ENCODE measurements around the gene PALLD. TPM values are rescaled to one million over a fixed set of nuclear protein-coding genes. Genes with fewer than 3 reads are reported as not detected.

PALLD gene
- total RNA-seq, 1 donor from 2014 or later = 239 TPM

DNA sequence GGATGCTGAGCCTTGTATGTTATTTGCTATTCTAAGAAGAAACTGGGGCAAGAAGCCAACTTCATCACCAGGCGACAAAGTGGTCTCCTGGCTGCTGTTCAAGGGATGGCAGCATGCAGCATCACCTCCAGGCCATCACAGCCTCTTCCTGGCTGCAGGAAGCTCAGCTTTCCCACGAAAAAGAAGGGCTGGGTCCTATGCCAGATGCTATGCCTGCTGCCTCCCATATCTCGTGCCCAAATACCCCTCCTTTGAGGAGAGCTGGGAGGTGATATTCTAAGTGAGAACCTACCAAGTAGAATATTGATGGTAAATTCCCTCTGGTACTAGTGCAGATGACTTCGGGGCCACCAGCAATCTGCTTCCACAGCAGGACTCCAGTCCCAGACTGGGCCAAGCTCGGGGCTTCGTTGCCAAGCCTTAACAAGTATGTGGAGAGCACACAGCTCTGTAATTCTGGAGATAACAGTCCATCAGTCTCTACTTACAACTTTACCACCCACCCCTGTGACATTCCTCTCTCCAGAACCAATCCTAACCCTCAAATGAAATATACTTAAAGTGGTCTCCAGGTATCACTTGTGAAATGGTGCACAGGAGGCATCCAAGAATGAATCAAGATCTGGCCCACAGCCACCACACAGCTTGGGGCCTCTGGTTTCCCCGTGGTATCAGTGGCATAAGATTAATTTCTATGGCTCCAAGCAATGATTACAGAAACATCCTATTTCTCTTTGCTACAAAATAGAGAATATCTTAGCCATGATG is 149.3 kb downstream of the PALLD start:
- no peak for DNase-seq (ENCODE audit: low spot score)

DNA sequence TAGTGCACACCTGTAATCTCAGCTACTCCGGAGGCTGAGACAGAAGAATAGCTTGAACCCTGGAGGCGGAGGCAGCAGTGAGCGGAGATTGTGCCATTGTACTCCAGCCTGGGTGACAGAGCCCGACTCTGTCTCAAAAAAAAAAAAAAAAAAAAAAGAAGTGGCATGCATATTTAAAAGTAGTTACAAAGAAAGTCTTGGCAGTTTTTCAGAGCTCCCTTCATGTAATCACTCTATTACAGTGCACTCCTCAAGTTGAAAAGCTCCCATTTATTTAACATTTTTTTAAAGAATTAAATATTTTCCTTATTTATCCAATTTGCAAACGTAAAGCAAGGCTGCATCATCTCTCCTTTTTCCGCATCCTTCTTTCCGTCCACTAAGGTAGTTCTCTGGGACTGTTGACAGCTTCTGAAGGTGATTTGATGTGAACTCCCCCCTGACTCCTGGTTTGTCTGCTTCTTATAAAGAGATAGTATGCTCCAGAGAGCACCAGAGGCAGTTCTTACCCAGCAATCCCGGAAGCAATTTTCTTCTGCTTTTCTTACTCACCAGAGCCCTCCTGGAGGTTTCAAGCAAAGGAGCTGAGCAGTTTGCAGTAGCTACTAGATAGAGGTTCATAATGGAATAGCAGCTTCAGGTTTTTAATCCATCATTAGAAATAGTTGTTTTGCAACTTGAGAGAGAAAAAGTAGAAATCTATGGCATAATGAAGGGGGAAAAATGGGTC is 151.0 kb downstream of the PALLD start:
- DNase-seq (ENCODE audit: low spot score) = no peak

DNA sequence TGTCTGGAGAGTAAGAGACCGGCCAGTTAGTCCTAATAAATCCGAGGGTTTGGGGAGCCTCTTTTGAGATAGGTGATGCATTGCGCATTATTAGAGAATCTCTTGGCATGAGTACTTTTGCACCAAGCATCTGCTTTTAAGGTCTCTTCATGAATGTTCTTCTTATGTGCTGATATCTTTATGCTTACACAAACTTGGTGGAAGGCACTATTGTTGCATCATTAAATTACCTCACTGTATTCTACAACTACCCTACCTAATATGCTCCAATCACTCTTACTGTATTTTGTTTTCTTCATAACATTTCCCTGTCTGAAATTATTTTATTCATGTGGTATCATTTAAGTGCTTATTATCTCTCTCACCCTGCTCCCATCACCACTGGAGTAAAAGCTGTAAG is 151.6 kb downstream of the PALLD start:
- no peak for DNase-seq (ENCODE audit: low spot score)

DNA sequence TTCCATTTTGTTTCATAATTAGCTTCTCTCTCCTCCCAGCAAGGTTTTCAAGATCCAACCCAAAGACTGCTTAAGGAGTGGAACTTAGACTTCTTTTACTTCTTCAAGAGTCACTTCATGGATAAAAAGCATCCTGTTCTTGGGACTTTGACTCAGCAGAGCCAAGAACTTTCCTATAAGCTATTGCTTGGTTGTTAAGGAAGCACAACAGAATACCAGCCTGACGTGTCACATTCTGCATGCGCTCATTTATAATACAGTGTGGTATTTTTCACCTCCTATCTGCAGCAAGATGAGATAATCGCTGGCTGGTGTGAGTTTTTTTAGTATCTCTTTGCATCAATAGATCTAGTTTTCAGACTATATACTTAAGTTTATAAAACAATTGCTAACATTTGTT is 152.1 kb downstream of the PALLD start:
- no peak for DNase-seq (ENCODE audit: low spot score)

DNA sequence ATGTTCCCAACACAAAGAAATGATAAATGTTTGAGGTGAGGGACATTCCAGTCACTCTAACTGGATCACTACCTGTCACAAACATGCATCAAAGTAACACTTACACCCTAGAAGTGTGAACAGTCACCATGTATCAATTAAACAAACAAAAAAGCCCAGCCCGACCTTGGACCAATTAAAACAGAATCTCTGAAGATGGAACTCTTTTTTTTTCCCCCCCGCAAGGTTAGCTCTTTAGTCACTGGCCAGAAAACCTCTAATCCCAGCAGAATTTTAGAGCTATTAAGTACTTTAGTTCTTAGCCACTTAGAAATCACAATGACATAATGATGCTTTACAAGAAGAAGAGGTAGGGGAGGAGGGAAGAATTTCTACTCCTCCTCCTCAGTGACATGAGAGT is 154.5 kb downstream of the PALLD start:
- DNase-seq (ENCODE audit: low spot score) = no peak

DNA sequence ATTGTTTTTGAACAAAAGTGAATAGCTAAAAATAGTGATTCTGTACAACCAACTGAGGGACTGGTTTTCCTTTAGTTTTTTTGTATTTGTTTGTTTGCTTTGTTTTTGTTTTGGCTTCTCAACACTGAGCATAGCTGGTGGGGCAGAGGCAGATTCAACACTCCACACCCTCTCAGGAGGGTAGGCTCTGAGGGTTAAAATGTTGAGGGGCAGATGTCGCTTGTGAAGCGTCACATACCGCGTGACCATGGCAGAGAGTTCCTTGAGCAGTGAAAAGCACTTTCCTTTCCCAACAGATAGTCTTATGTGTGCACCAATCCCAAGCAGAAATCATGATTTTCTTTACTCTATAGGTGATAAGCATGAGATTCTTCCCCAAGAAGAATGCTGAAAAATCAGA is 155.0 kb downstream of the PALLD start:
- no peak for DNase-seq (ENCODE audit: low spot score)

DNA sequence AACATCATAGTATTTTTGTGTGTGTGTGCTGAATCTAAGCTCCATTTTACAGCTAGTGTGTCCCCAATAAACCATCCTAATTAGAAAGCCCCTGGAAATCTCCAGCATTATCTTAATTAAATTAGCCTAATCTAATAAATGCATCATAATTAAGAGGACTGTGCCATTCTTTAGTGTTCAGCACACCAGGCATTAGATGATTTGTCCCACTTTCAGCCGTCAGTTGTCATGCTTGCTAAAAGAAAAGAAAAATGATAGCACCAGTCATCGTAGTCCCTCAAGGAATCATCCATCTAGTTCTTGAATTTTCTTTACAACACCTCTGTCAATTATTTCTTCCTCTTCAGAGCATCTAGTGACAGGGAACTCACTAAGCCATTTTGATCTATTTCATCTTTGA is 155.9 kb downstream of the PALLD start:
- DNase-seq (ENCODE audit: low spot score) = no peak

DNA sequence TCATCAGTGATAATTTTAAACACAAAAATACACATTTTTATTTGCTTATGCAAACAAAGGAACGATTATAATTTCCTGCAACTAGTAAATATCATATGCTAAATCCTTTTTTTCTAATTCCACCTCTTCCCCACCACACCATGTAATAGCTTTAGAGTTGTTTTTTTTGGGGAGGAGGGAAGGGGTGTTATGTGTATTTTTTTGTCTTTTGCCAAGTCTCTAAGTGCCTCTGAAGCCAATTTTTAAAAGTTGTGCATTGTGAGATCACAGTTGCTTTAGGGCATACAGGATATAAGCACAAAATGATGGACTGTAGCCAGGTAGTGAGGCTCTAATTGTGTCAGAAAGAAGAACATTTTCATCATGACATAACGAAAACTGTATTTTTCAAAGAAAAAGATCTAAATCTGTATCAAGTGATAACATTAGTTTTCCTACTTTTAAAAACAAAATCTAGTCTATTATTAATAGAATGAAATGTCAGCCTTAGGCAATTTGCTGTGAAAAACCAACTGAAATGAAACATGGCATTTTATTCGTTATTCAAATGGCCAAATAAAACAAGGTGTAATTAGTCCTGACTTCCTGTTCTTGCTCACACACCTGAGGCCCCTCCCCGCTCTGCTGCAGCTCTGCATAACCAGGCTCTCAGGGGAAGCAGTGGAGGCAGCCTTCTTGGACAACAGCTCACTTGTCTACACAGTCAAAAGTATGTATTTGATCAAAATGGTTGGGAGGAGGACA is 157.4 kb downstream of the PALLD start:
- DNase-seq (ENCODE audit: low spot score) = no peak

DNA sequence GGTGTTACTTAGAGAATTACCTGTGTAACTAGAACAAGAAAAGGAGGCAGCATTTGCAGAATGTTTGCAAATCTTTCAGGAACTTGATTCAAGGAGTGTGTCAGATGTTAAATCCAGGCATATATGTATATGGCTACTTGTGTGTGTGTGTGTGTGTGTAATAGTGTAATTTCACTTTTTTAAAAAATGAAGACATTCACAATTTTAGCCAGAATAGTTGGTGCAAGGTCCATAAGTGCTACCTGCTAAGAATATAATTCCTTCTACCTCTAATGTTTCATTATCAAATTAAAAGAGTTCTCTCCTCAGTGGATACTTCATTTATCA is 158.0 kb downstream of the PALLD start:
- no peak for DNase-seq (ENCODE audit: low spot score)

DNA sequence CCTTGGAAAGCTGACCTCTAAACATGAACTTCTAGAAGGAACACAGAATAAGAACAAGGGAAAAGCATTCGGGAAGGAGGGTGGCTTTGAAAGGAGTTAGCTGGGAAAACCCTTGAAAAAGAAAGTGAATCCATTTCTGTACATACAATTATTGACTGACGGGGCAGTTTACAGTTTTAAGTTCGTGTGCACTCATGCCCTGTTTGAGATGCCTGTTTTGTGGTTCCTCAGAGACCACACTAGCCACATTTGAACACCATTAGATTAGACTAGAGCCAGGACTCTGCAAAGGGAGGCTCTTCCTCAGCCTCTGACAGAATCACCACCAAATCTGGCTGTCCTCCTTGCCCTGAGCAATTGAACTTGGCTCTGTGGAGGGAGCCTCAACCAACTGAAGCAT is 158.3 kb downstream of the PALLD start:
- no peak for DNase-seq (ENCODE audit: low spot score)

DNA sequence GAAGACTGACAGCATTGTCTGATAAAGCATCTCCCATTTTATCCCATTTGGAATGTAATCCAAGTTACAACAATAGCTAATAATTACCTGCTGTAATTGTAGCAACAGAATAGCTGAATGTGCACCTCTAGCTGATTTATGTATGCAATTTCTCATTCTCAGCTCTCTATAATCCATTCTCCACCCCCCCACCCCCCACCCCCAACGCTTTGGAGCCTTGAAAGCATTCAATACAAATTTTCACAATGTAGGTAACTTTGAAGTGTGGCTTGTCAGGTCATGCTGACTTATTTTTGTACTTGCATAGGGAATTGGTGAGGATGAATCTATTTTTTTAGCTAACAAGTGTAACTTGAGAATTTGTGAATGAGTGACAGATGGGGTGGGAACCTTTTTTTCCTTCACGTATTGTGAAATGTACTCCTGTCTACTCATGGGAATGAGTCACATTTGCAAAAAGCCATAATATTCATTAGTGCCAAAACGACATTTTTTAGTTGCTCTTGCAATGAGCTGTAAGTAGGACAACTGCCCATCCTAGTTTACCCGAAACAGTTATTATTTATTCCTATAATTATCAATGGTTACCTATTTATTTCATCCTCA is 159.3 kb downstream of the PALLD start:
- no peak for DNase-seq (ENCODE audit: low spot score)

DNA sequence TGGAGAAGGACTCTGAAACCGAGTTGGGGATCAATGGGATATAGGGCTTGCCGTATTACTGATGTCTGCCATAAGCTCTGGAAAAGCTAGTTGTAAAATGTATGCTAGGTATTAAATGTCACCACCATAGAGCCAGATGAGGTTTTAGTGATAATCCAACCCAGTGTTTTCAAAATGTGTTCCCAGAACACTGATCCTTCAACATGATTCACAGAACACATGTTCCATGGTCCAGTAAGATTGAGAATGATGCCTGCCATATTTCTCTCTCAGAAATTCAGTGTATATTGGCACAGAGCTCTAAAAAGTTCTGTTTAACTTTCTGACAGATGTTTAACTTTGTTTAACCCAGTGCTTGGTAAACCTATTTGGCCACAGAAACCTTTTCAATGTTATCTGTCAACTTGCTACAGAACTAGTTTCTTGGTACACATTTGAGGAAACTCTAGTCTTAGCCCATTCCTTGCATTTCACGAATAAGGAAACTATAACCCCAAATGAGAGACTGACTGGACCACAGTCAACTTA is 160.2 kb downstream of the PALLD start:
- DNase-seq (ENCODE audit: low spot score) = no peak

DNA sequence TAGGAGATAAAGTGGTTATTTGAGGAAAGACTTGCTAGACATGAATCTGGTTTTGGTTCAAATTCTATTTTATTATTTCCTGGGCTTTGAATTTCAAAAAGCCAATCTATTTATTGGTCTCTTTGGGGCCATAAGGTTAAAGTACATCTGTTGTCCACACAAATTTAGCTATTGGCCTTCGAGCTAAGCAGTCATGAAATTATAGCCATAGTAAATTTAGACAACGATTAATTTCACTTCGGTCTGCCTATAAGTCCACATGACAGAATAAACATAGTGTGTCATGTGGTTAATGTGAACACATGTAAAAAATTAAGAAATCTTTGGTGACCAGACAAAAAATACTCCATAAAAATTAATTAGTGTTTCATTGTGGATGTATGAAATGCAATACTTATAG is 161.9 kb downstream of the PALLD start:
- no peak for DNase-seq (ENCODE audit: low spot score)

DNA sequence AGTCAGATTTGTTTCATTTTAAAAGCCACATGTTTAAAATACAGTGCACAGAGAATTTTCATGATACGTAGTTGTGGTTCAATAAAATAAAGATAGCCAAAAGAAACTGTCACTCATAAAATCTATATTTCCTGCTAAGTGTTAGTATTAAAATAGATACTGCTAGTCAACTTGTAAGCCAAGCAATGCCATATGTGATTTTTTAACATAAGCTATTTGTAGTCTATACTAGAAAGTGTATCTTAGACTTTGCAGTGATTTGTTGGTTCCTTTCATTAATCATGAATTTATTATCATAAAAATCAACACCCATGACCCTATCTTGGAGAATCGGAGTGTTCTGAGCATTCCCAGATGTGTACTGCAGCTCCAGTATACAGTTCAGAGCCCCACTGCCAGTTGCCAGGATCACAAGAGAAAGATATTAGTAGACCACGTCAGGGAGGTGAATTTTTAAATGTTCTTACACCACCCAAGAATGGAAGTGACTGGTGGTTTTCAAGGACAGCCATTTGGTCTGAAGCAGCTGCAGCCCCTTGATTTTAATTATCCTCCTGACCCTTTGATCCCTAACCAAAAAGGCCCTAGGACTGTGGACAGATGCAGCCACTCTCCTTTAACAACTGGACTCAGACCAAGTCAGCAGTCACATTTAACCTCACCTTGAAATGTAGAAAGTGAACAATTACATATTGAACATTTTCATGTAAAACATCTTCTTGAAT is 163.1 kb downstream of the PALLD start:
- DNase-seq (ENCODE audit: low spot score) = no peak

DNA sequence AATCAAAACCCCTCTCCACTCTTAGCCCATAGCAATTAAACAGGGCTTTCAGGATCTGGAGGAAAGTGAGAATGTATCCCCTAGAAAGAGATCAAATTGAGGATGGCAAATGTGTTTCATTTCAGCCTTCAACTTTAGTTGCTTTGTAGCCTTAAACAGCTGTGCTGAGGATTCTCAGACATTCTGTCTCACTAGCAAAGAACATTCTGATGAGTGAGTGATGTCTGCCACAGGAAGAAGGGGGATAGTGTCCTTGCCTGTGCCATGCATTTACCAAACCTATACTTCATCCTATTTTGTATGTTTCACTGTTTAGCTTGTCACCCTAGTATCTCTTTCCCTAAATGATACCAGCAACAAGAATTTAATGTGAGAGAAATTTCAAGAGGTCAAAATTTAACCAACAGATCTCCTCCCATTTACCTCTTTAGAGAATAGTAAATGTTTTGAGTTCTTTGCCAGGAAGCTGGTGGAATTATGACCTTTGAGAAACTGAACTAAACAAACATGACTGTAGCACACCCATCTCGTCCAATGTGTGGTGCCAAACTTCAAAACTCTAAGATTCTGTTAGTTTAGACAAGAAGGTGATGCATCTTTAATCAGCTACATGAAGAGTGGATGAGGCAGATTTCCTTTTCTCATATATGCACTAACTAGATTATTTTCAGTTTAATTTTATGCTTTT is 165.6 kb downstream of the PALLD start:
- DNase-seq (ENCODE audit: low spot score) = no peak

DNA sequence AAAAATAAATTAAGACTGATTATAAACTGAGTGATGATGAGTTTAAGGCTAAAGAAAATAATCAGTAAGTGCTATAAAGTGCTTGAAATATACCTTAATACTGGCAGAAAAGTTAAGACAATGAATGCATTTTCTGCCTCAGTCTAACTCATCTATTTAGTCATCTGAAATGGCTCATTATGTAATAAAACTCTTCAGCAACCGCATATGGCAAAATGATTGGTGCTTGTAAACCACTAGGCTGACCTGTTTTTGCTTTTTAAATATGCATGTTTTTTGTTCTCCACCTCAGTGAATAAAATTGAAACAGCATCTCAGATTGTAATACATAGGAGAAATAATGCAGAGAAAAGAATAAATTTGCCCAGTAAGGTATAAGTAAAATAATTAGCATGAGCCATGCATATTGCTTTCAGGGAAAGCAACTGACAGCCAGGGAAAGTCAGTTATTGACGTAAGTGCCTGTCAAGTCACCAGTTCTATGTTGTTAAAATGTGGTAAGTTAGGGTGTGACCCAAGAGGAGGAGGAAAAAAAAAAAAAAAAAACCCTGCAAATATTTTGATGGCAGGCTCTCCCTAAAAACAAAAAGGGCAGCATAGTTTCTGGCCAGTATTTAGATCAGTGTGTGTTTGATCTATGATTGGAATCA is 167.5 kb downstream of the PALLD start:
- no peak for DNase-seq (ENCODE audit: low spot score)

DNA sequence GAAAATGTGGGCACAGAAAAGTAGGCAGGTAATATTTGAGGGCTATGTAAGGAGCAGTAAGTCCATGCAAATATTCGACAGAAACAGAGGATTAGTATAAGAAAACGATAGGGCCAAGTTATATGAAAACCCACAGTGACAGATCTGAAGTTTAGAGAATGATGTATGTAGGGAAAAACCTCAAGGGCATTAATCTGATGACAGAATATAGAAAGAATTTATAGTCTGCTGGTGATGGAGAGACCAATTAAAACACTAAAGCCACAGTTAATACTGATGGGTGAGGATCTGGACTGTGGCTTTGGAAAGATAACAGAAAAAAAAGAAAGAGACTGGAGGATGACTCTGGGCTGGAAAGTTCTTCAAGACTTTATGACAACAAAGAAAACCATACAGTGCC is 169.7 kb downstream of the PALLD start:
- DNase-seq (ENCODE audit: low spot score) = no peak

DNA sequence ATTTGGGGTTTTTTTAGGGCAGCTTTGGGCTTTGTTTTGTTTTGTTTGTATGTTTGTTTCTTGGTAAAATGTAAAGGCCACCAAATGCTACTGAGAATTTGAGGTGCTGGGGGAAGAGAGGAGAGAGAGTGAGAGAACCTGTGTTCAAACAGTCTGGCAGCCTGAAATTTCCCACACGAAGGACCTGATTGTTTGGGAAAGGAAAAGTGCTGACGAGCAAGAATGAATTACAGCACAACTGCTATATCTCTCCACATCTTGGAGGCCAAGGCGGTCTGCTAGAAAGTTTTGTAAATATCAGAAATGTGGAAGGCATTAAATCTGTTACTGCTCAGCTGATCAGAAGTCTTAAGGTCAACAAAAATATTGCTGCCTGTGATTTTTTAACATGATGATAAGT is 170.5 kb downstream of the PALLD start:
- no peak for DNase-seq (ENCODE audit: low spot score)

DNA sequence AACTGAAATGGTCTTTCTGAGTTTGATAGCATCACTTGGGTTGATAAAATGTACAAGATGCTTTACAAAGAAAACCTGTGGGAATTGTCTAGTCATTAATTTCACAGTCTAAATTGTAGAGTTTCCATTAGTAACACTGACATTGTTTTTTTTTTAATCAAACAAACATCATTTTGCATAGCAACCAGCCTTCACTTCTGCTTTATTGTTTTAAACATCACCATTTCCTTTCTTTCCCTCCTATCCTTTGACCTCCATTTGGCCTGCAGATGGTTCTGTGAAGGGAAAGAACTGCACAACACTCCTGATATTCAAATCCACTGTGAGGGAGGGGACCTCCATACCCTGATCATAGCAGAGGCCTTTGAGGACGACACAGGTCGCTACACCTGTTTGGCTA is 171.1 kb downstream of the PALLD start:
- no peak for DNase-seq (ENCODE audit: low spot score)

DNA sequence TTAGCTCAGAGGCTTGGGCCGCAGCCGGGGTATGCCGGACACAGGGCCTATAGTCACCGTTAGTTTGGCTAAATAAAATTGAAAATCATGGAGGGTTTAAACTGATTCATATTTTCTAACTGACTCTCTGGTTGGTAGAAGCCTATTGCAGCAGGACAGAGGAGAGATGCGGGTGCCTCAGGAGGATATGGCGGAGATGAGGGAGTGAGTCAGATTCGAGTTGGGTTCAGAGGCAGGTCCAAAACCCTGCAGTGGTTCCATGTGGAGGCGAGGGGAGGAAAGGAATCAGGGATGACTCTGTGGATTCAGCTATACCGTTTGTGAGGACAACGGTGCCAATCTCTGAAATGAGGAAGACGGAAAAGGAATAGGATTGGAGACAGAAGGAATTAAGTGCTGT is 176.6 kb downstream of the PALLD start:
- DNase-seq (ENCODE audit: low spot score) = no peak

All from ureter (tissue), 1 donor.